ENCODE data around the gene SPATA45.
"Not testable (repeated sequence)": the region's sequence is repeated elsewhere in the genome, so short reads cannot be mapped to it uniquely, and the experiment has no call there.

SPATA45 gene

DNA sequence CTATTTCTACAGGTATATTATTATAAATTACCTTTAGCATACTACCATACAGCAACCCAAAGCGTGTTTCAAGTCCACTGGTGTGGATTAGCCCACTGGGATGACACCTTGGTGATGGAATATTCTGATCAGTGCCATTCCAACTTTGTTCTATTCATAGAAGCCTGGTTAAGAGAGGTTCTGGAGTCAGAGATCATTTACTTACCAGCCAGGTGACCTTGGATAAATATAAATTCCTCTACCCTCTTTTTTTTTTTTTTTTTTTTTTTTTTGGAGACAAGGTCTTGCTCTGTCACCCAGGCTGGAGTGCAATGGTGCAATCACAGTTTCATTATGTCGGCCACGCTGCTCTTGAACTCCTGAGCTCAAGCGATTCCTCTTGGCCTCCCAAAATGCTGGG, at the start of gene SPATA45:
Gene SPATA45 (minus strand): TSS at position 101 of the 400 bp plus-strand sequence. CDS start 11,500 bp downstream, outside the sequence.
- no peak for ATAC-seq (ENCODE audit: low read depth)
- no peak for DNase-seq (ENCODE audit: low spot score in 2 of 2)
- H3K27ac Mint-ChIP-seq, result no peak within 1 kb of the TSS

DNA sequence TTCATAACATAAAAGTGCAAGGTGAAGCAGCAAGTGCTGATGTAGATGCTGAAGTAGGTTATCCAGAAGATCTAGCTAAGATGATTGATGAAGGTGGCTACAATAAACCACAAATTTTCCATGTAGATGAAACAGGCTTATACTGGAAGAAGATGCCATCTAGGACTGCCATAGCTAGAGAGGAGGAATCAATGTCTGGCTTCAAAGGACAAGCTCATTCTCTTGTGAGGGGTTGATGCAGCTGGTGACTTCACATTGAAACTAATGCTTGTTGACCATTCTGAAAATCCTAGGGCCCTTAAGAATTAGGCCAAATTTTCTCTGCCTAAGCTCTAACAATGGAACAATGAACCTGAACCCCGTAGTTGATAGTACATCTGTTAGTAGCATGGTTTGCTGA, 44.7 kb upstream of the SPATA45 start:
- no peaks in the 10 kb centered on the region for H3K4me1 Mint-ChIP-seq
- peaks cover 52% of the 10 kb centered on the region for H3K36me3 Mint-ChIP-seq
- no peaks in the 10 kb centered on the region for H3K27me3 Mint-ChIP-seq
- ATAC-seq (ENCODE audit: low read depth) (no peak), DNase-seq (ENCODE audit: low spot score in 2 of 2) (no peak)
- no peaks in the 10 kb centered on the region for H3K9me3 Mint-ChIP-seq
- no peak overlapping the region for H3K27ac Mint-ChIP-seq
- H3K4me3 Mint-ChIP-seq, result no peak overlapping the region

More for the DNA sequence above, at the start of gene SPATA45:
- H3K9me3 Mint-ChIP-seq, result no peaks in the 10 kb centered on the region
- no peaks in the 10 kb centered on the region for H3K4me1 Mint-ChIP-seq
- H3K36me3 Mint-ChIP-seq, result peaks cover 3% of the 10 kb centered on the region
- no peak within 1 kb of the TSS for H3K4me3 Mint-ChIP-seq
- H3K27me3 Mint-ChIP-seq, result no peaks in the 10 kb centered on the region

GRCh38 chr1:212884592-212884991, 37.1 kb upstream of the SPATA45 start:
- Mint-ChIP-seq H3K36me3 (peaks cover 27% of the 10 kb centered on the region), H3K4me3 (no peak overlapping the region), H3K4me1 (no peaks in the 10 kb centered on the region), H3K27me3 (no peaks in the 10 kb centered on the region), H3K9me3 (no peaks in the 10 kb centered on the region), H3K27ac (no peak overlapping the region)
- no peak for ATAC-seq (ENCODE audit: low read depth)
- no peak for DNase-seq (ENCODE audit: low spot score in 2 of 2)

GRCh38 chr1:212879947-212880690, 32.7 kb upstream of the SPATA45 start:
- ATAC-seq (ENCODE audit: low read depth), result no peak
- Mint-ChIP-seq H3K9me3 (no peaks in the 10 kb centered on the region), H3K27me3 (no peaks in the 10 kb centered on the region), H3K36me3 (peaks cover 28% of the 10 kb centered on the region), H3K27ac (no peak overlapping the region), H3K4me1 (no peaks in the 10 kb centered on the region), H3K4me3 (no peak overlapping the region)
- DNase-seq (ENCODE audit: low spot score in 2 of 2), result no peak

- no peak overlapping the region for H3K4me3 Mint-ChIP-seq
- H3K36me3 Mint-ChIP-seq, result peaks cover 29% of the 10 kb centered on the region
- no peak for ATAC-seq (ENCODE audit: low read depth)
- H3K27me3 Mint-ChIP-seq, result no peaks in the 10 kb centered on the region
- DNase-seq (ENCODE audit: low spot score in 2 of 2), result no peak
- H3K9me3 Mint-ChIP-seq, result no peaks in the 10 kb centered on the region
- H3K27ac Mint-ChIP-seq, result no peak overlapping the region
- H3K4me1 Mint-ChIP-seq, result no peaks in the 10 kb centered on the region
Measured at GRCh38 chr1:212878418-212878817, 31.0 kb upstream of the SPATA45 start.

- DNase-seq (ENCODE audit: low spot score in 2 of 2) (no peak), ATAC-seq (ENCODE audit: low read depth) (no peak)
- no peak overlapping the region for H3K4me3 Mint-ChIP-seq
- H3K27ac Mint-ChIP-seq, result no peak overlapping the region
- no peaks in the 10 kb centered on the region for H3K27me3 Mint-ChIP-seq
- peaks cover 28% of the 10 kb centered on the region for H3K36me3 Mint-ChIP-seq
- no peaks in the 10 kb centered on the region for H3K9me3 Mint-ChIP-seq
- H3K4me1 Mint-ChIP-seq, result no peaks in the 10 kb centered on the region
Measured at GRCh38 chr1:212873518-212873917, 26.1 kb upstream of the SPATA45 start.

GRCh38 chr1:212871976-212872375, 24.5 kb upstream of the SPATA45 start:
- ATAC-seq (ENCODE audit: low read depth) (no peak), DNase-seq (ENCODE audit: low spot score in 2 of 2) (no peak)
- Mint-ChIP-seq H3K27me3 (no peaks in the 10 kb centered on the region), H3K9me3 (no peaks in the 10 kb centered on the region), H3K4me1 (no peaks in the 10 kb centered on the region), H3K36me3 (peaks cover 26% of the 10 kb centered on the region), H3K4me3 (no peak overlapping the region), H3K27ac (no peak overlapping the region)

DNA sequence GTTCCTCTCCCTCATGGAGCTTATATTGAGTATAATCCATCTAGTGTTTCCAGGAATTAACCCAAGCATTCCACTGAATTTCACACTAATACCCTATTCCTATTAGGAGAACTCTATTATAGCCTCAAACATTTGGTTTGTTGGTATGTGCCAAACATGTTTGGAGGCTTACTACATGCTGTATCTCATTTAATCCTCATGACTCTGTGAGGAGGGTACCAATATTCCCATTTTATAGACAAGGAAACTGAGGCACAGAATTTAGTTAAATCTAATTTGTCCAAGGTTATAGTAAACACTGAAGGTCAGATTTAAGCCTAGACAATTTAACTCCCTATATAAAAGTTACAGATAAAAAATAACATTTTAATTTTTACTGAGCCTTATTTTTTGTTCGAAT, 19.7 kb upstream of the SPATA45 start:
- no peak overlapping the region for H3K27ac Mint-ChIP-seq
- H3K9me3 Mint-ChIP-seq, result no peaks in the 10 kb centered on the region
- peaks cover 6% of the 10 kb centered on the region for H3K4me1 Mint-ChIP-seq
- no peak overlapping the region for H3K4me3 Mint-ChIP-seq
- no peaks in the 10 kb centered on the region for H3K27me3 Mint-ChIP-seq
- ATAC-seq (ENCODE audit: low read depth) (no peak), DNase-seq (ENCODE audit: low spot score in 2 of 2) (no peak)
- peaks cover 9% of the 10 kb centered on the region for H3K36me3 Mint-ChIP-seq

GRCh38 chr1:212864201-212864600, 16.8 kb upstream of the SPATA45 start:
- no peak for ATAC-seq (ENCODE audit: low read depth)
- DNase-seq (ENCODE audit: low spot score in 2 of 2), result no peak
- Mint-ChIP-seq H3K27ac (peak overlapping the region; percentile 18), H3K4me3 (no peak overlapping the region), H3K27me3 (no peaks in the 10 kb centered on the region), H3K36me3 (peaks cover 8% of the 10 kb centered on the region), H3K4me1 (peaks cover 6% of the 10 kb centered on the region), H3K9me3 (no peaks in the 10 kb centered on the region)

DNA sequence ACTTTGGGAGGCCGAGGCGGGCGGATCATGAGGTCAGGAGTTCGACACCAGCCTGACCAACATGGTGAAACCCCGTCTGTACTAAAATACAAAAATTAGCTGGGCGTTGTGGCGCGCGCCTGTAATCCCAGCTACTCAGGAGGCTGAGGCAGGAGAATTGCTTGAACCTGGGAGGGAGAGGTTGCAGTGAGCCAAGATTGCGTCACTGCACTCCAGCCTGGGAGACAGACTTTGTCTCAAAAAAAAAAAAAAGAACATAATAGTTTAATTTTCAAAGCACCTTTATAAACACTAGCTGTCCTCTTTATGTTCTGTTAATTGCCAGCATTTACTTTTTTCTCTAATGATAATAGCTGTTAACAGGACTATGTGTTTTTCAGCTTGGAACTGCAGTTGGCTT, 15.9 kb upstream of the SPATA45 start:
- DNase-seq (ENCODE audit: low spot score in 2 of 2); H3K27ac Mint-ChIP-seq; H3K9me3 Mint-ChIP-seq; H3K4me3 Mint-ChIP-seq; H3K27me3 Mint-ChIP-seq; ATAC-seq (ENCODE audit: low read depth); H3K36me3 Mint-ChIP-seq: not testable (repeated sequence)
- H3K4me1 Mint-ChIP-seq, result peaks cover 11% of the 10 kb centered on the region

DNA sequence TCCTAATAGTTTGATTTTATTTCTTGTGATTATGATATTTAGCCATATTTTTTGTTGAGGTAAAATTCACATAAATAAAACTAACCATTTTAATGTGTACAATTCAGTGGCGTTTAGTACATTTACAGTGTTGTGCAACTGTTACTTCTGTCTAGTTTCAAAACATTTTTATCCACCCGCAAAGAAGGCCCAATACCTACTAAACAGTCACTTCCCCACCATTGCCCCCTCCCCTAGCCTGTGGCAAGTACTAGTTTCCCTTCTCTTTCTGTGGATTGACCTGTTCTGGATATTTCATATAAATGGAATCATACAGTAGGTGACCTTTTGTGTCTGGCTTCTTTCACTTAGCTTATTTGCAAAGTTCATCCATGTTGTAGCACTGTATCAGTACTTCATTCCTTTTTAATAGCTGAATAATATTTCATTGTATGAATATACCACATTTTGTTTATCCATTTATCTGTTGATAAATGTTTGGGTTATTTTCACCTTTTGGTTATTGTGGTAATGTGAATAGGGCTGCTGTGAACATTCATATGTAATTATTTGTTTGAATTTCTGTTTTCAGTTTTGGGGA, 14.8 kb upstream of the SPATA45 start:
- H3K9me3 Mint-ChIP-seq, result no peaks in the 10 kb centered on the region
- no peak overlapping the region for H3K4me3 Mint-ChIP-seq
- ATAC-seq (ENCODE audit: low read depth), result no peak
- peaks cover 11% of the 10 kb centered on the region for H3K4me1 Mint-ChIP-seq
- peaks cover 8% of the 10 kb centered on the region for H3K36me3 Mint-ChIP-seq
- H3K27me3 Mint-ChIP-seq, result no peaks in the 10 kb centered on the region
- DNase-seq (ENCODE audit: low spot score in 2 of 2), result no peak
- H3K27ac Mint-ChIP-seq, result no peak overlapping the region

GRCh38 chr1:212860713-212861581, 13.5 kb upstream of the SPATA45 start:
- ATAC-seq (ENCODE audit: low read depth) (no peak), DNase-seq (ENCODE audit: low spot score in 2 of 2) (no peak)
- Mint-ChIP-seq H3K4me1 (peaks cover 14% of the 10 kb centered on the region), H3K27ac (no peak overlapping the region), H3K9me3 (no peaks in the 10 kb centered on the region), H3K4me3 (no peak overlapping the region), H3K27me3 (no peaks in the 10 kb centered on the region), H3K36me3 (peaks cover 4% of the 10 kb centered on the region)

- Mint-ChIP-seq H3K4me3 (peak overlapping the region; percentile 99), H3K27ac (peak overlapping the region; percentile 93), H3K9me3 (peaks cover 1% of the 10 kb centered on the region), H3K36me3 (peaks cover 7% of the 10 kb centered on the region), H3K4me1 (peaks cover 12% of the 10 kb centered on the region), H3K27me3 (no peaks in the 10 kb centered on the region)
- ATAC-seq (ENCODE audit: low read depth) (peak; percentile 12), DNase-seq (ENCODE audit: low spot score in 2 of 2) (peak in 1 of 2 donors; percentile 4)
Measured at GRCh38 chr1:212858461-212859265, 11.2 kb upstream of the SPATA45 start.

All from memory B cell (primary cell).